ENCODE results near the gene ZCCHC3.
A peak's percentile ranks its signal among the peaks of the same experiment; 100 is the strongest.

The ZCCHC3 gene

DNA sequence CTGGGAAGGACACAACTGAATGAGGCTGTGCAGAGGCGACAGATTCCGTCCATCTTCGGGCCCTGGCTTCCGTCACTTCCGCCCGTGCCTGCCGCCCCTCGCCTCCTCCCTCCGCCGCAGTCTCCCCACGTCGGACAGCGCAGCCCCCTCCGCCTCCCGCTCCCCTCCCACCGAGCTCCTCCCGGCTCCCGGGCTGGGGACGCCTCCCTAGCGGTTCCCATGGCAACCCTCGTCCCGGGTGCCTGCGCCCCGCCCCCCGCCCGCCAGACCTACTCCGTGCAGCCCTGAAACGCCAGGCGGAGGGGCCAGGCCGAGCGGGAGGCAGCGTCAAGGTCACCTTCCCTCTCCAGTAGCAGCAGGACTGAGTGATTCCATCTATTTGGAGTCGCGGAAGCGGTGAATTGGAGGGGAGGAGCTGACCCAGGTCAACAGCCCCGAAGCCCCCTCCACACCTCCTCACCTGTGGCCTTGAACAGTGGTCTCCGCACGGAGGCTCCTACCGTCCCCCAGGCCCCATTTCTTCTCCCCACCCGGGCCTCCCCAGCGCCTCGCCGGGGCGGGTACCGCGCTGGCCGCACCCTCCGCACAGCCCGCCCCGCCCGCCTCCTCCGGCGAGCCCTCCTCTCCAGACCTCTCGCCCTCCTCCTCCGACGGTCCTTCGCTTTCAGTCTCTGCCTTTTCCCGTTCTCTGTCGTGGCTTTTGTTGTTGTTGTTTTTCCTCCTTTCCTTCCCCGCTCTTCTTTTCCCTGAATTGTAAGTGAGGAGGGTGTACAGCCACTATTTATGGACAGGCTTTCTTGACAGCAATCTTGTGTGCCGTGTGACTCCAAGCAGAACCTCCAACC, 50.5 kb downstream of the ZCCHC3 start:
- peak; percentile 98 for DNase-seq

DNA sequence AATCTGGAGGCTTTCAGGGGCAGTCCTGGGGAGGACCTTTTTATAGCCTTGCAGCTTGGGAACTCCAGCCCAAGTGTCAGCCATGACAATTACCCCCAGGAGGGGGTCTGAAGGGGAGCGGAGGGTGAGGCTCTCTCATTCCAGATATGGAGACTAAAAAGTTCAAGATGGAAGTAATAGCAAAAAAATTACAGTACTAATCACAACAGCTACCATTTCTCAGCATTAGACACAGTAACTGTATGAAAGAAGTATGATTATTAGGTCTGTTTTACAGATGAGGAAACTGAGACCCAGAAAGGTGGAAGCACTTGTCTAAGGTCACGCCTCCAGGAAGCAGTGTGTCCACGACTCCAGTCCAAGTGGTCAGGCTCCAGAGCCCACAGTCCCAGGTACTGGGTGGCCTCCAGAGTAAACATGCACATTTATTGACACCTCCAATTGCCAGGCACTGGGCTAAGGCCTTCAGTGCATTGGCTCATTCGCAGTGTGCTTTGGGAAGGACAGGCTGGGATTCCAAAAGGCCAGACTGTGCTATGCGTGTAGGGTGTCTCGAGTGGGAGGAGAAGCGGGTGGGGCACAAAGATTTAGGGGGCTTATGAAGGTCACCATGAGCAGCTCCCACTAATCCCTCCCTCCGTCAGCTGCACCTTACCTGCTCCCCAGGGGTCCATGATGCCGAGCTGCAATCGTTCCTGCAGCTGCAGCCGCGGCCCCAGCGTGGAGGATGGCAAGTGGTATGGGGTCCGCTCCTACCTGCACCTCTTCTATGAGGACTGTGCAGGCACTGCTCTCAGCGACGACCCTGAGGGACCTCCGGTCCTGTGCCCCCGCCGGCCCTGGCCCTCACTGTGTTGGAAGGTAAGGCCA, 51.8 kb downstream of the ZCCHC3 start:
- no peak for DNase-seq

Measured in OCI-M1 (cell line).